SK-N-SH (cell line): ENCODE results near the gene FRMD4B. TPM values are rescaled to one million over a fixed set of nuclear protein-coding genes. Genes with fewer than 3 reads are reported as not detected.

ENCODE experiments used
- CTCF ChIA-PET: fragments of 300-600, 350-600 bp; formaldehyde crosslinking; extraction: SDS; loops from one replicate; lab custom pipeline; 2021; lab: Yijun Ruan, JAX
- POLR2A ChIA-PET: fragments of 350-600 bp; sonication (Branson Sonifier 250); formaldehyde crosslinking; extraction: SDS; loops from one replicate; lab custom pipeline; 2020; ENCODE audit warnings: antibody characterized with exemption, inconsistent platforms; lab: Yijun Ruan, JAX
- DNase-seq: peaks from one replicate; pipeline ENCODE4 v3.0.0; 2012
- H2AFZ ChIP-seq: fragments of 200-600 bp; sonication (generic); 2 replicates; pipeline ENCODE4 v1.8.1; 2016; ENCODE audit warnings: antibody characterized with exemption, mild to moderate bottlenecking, low read depth
- H3F3A ChIP-seq: fragments of 200-600 bp; sonication (generic); replicated peaks from 2 replicates; pipeline ENCODE3; 2016; ENCODE audit warnings: antibody characterized with exemption, mild to moderate bottlenecking; ENCODE audit not compliant: insufficient read depth
- H3K27ac ChIP-seq, 2 experiments: fragments of 200-500 bp in 1 of 2; fragments of 200-600 bp in 1 of 2; sonication (Bioruptor generic) in 1 of 2; sonication (generic), shearing (Covaris generic) in 1 of 2; 2 replicates each; pipeline versions ENCODE4 v1.5.1 to v1.6.1; 2014 to 2016; ENCODE audit warnings: low read depth in 2 of 2, inconsistent platforms in 1 of 2, low read length in 1 of 2, mild to moderate bottlenecking in 1 of 2, mixed read lengths in 1 of 2
- H3K27me3 ChIP-seq: fragments of 200-600 bp; sonication (generic), shearing (Covaris generic); 2 replicates; pipeline ENCODE4 v1.6.1; 2016; ENCODE audit warnings: mixed run types; ENCODE audit not compliant: insufficient read depth
- H3K36me3 ChIP-seq, 2 experiments: fragments of 200-500 bp in 1 of 2; fragments of 200-600 bp in 1 of 2; sonication (Bioruptor generic) in 1 of 2; sonication (generic) in 1 of 2; replicated peaks in 1 of 2; 2 replicates each; pipeline versions ENCODE3 to v1.5.1; 2014 to 2016; ENCODE audit warnings: low read length in 1 of 2, mild to moderate bottlenecking in 1 of 2; ENCODE audit not compliant: insufficient read depth in 2 of 2, control insufficient read depth in 1 of 2
- H3K4me1 ChIP-seq, 2 experiments: fragments of 200-500 bp in 1 of 2; fragments of 200-600 bp in 1 of 2; sonication (Bioruptor generic) in 1 of 2; sonication (generic), shearing (Covaris generic) in 1 of 2; 2 replicates each; pipeline versions ENCODE4 v1.5.1 to v1.6.1; 2014 to 2016; ENCODE audit warnings: low read depth in 1 of 2, low read length in 1 of 2, mixed run types in 1 of 2; ENCODE audit not compliant: insufficient read depth in 2 of 2, control insufficient read depth in 1 of 2
- H3K4me2 ChIP-seq: fragments of 200-600 bp; sonication (generic), shearing (Covaris generic); 2 replicates; pipeline ENCODE4 v1.6.1; 2017; ENCODE audit warnings: mixed run types
- H3K4me3 ChIP-seq, 2 experiments: fragments of 200-500 bp in 1 of 2; fragments of 200-600 bp in 1 of 2; sonication (Bioruptor generic) in 1 of 2; sonication (generic), shearing (Covaris generic) in 1 of 2; 2 replicates each; pipeline versions ENCODE4 v1.5.1 to v1.8.1; 2014 to 2016; ENCODE audit warnings: low read depth in 2 of 2, inconsistent platforms in 1 of 2, low read length in 1 of 2, mild to moderate bottlenecking in 1 of 2, mixed read lengths in 1 of 2, moderate library complexity in 1 of 2
- H3K79me2 ChIP-seq: fragments of 200-600 bp; sonication (generic); 2 replicates; pipeline ENCODE4 v1.8.1; 2017; ENCODE audit warnings: mild to moderate bottlenecking; ENCODE audit not compliant: insufficient read depth
- H3K9ac ChIP-seq: fragments of 200-600 bp; sonication (generic); 2 replicates; pipeline ENCODE4 v1.6.1; 2017; ENCODE audit warnings: mixed run types
- H3K9me2 ChIP-seq: fragments of 200-600 bp; sonication (generic); 2 replicates; pipeline ENCODE4 v1.6.1; 2017; ENCODE audit warnings: mixed run types
- H3K9me3 ChIP-seq: fragments of 200-600 bp; sonication (generic); 2 replicates; pipeline ENCODE4 v1.6.1; 2017; ENCODE audit warnings: mixed run types, mild to moderate bottlenecking, moderate library complexity
- H4K20me1 ChIP-seq: fragments of 200-600 bp; sonication (generic); 2 replicates; pipeline ENCODE4 v1.6.1; 2017; ENCODE audit warnings: mild to moderate bottlenecking, mixed run types; ENCODE audit not compliant: insufficient read depth
- EP300 ChIP-seq, 2 experiments: IDR thresholded peaks; 2 replicates each; pipeline versions ENCODE4 v1.4.0 to v1.6.1; 2012; ENCODE audit warnings: borderline replicate concordance in 1 of 2, low read depth in 1 of 2, low read length in 1 of 2
- EZH2phosphoT487 ChIP-seq: fragments of 200-600 bp; sonication (generic); IDR thresholded peaks from 2 replicates; pipeline ENCODE4 v1.6.1; 2017; ENCODE audit warnings: low read depth, mixed run types, mild to moderate bottlenecking, antibody characterized with exemption, moderate library complexity, borderline replicate concordance
- FOSL2 ChIP-seq: IDR thresholded peaks from 2 replicates; pipeline ENCODE4 v1.4.0; 2012; ENCODE audit warnings: low read depth, mild to moderate bottlenecking, moderate library complexity, borderline replicate concordance
- FOXJ3 ChIP-seq: sonication (generic); formaldehyde crosslinking; IDR thresholded peaks from 2 replicates; pipeline ENCODE4 v1.5.1; 2020; ENCODE audit warnings: mild to moderate bottlenecking, missing genetic modification reagents
- FOXM1 ChIP-seq: IDR thresholded peaks from 2 replicates; pipeline ENCODE4 v1.4.0; 2012; ENCODE audit warnings: low read depth, mild to moderate bottlenecking
- GATA2 ChIP-seq: sonication (generic); formaldehyde crosslinking; IDR thresholded peaks from 2 replicates; pipeline ENCODE4 v1.5.0; 2020; ENCODE audit warnings: mild to moderate bottlenecking, missing genetic modification reagents
- MEF2A ChIP-seq: IDR thresholded peaks from 2 replicates; pipeline ENCODE4 v1.4.0; 2012; ENCODE audit warnings: low read depth, borderline replicate concordance
- MXI1 ChIP-seq: IDR thresholded peaks from 2 replicates; pipeline ENCODE4 v1.6.1; 2012; ENCODE audit warnings: mild to moderate bottlenecking, low read depth, low read length, improper control_type of control experiment
- NFIC ChIP-seq: IDR thresholded peaks from 2 replicates; pipeline ENCODE4 v1.4.0; 2012; ENCODE audit warnings: borderline replicate concordance
- POLR2AphosphoS5 ChIP-seq: IDR thresholded peaks from 2 replicates; pipeline ENCODE4 v1.6.1; 2012; ENCODE audit warnings: low read depth, low read length
- RAD21 ChIP-seq: IDR thresholded peaks from 2 replicates; pipeline ENCODE4 v1.6.1; 2012; ENCODE audit warnings: mild to moderate bottlenecking, low read length
- SIN3A ChIP-seq: IDR thresholded peaks from 2 replicates; pipeline ENCODE4 v1.6.1; 2012; ENCODE audit warnings: low read depth, mild to moderate bottlenecking, low read length, moderate library complexity, borderline replicate concordance
- SMC3 ChIP-seq: IDR thresholded peaks from 2 replicates; pipeline ENCODE4 v1.6.1; 2012; ENCODE audit warnings: low read depth, low read length, improper control_type of control experiment
- TAF1 ChIP-seq: IDR thresholded peaks from 2 replicates; pipeline ENCODE4 v1.6.1; 2012; ENCODE audit warnings: low read depth, mild to moderate bottlenecking, low read length, moderate library complexity, borderline replicate concordance
- TCF12 ChIP-seq: IDR thresholded peaks from 2 replicates; pipeline ENCODE4 v1.4.0; 2012
- WGBS: methylation state at CpG from one replicate; pipeline ENCODE4 v1.1.6; 2017; ENCODE audit warnings: low lambda C conversion rate; 5-methylcytosine and 5-hydroxymethylcytosine counted together
- polyA plus RNA-seq, 3 experiments: library from polyadenylated mRNA; depleted of rRNA; stranded (reverse); fragments of >200 nt; gene quantifications; 2 replicates each; pipeline ENCODE4 v1.2.3, GENCODE V29; 2012
- TF ChIP-seq, protein P1 (sequence below): IDR thresholded peaks from 2 replicates; pipeline ENCODE4 v1.4.0; 2012; ENCODE audit warnings: low read depth, borderline replicate concordance

Gene FRMD4B
- polyA plus RNA-seq, 1 of the 3 experiments (the other 2 are of a cell fraction) = 0.53 TPM

- ChIA-PET CTCF (interaction anchor here (1.2 kb wide), 1 partner anchor 14 kb away, joined by 6 read pairs; no protein-coding TSS in a partner anchor), POLR2A (no interaction called here)
- no peaks in the 10 kb centered on the region for H3K4me1 ChIP-seq
Measured at GRCh38 chr3:69218079-69218478, 167.8 kb downstream of the FRMD4B start.

DNA sequence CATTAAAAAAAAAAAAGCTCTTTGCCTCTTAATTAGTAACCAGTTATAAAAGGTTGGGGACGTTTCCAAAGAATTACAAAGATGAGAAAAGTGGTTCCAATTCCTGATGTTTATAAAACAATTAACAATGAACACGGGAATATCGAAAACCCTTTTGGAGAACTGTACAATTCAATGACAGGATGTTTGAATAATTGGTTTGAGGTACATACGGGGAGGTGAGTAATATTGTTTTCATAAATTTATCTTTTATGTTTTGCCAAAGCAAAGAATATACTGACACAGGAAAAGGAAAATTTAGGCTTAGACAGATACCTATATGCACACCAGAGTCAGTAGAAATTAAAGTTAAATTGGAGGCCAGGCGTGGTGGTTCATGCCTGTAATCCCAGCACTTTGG is 168.9 kb downstream of the FRMD4B start:
- TF ChIP-seq EP300 (IDR thresholded peaks at IDR 0.05; ENCODE audit: borderline replicate concordance in 1 of 2, low read depth in 1 of 2, low read length in 1 of 2) (no peak), NFIC (no peak), TCF12 (no peak), SMC3 (no peak), SIN3A (no peak), RAD21 (no peak), POLR2AphosphoS5 (no peak), EZH2phosphoT487 (no peak), TAF1 (no peak), GATA2 (no peak), MEF2A (no peak), MXI1 (no peak)
- TF ChIP-seq, protein P1, sequence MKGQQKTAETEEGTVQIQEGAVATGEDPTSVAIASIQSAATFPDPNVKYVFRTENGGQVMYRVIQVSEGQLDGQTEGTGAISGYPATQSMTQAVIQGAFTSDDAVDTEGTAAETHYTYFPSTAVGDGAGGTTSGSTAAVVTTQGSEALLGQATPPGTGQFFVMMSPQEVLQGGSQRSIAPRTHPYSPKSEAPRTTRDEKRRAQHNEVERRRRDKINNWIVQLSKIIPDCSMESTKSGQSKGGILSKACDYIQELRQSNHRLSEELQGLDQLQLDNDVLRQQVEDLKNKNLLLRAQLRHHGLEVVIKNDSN = no peak
- H3F3A ChIP-seq = peaks cover 11% of the 10 kb centered on the region
- no peak overlapping the region for H3K4me2 ChIP-seq
- CTCF ChIA-PET = no interaction called here
- no peaks in the 10 kb centered on the region for H3K79me2 ChIP-seq
- peaks cover 0 to 9% of the 10 kb centered on the region in 2 experiments for H3K36me3 ChIP-seq
- H3K27me3 ChIP-seq = no peaks in the 10 kb centered on the region
- DNase-seq = no peak
- H4K20me1 ChIP-seq = no peaks in the 10 kb centered on the region
- no peak overlapping the region for H3K9ac ChIP-seq
- POLR2A ChIA-PET = no interaction called here
- no peak overlapping the region for H3K4me3 ChIP-seq
- H2AFZ ChIP-seq = no peak overlapping the region
- no peaks in the 10 kb centered on the region for H3K9me3 ChIP-seq
- WGBS = 56% methylated on average over 5 of the region's 5 CpGs
- no peak overlapping the region for H3K27ac ChIP-seq
- H3K4me1 ChIP-seq = no peaks in the 10 kb centered on the region
- H3K9me2 ChIP-seq = no peaks in the 10 kb centered on the region

More at GRCh38 chr3:69218079-69218478, 167.8 kb downstream of the FRMD4B start:
- no peak overlapping the region for H3K9ac ChIP-seq
- H3K36me3 ChIP-seq = peaks cover 0 to 9% of the 10 kb centered on the region in 2 experiments
- TF ChIP-seq TAF1 = no peak
- WGBS = 88% methylated on average over 6 of the region's 6 CpGs
- H3K4me2 ChIP-seq = no peak overlapping the region
- no peaks in the 10 kb centered on the region for H4K20me1 ChIP-seq
- no peak overlapping the region for H3K4me3 ChIP-seq
- no peaks in the 10 kb centered on the region for H3K79me2 ChIP-seq
- H3F3A ChIP-seq = peaks cover 5% of the 10 kb centered on the region
- H3K9me2 ChIP-seq = no peaks in the 10 kb centered on the region
- H3K27ac ChIP-seq = no peak overlapping the region
- no peak overlapping the region for H2AFZ ChIP-seq
- no peaks in the 10 kb centered on the region for H3K27me3 ChIP-seq
- DNase-seq = no peak
- no peaks in the 10 kb centered on the region for H3K9me3 ChIP-seq

- H3F3A ChIP-seq = peaks cover 7% of the 10 kb centered on the region
- no peak overlapping the region for H3K4me2 ChIP-seq
- WGBS = 43% methylated on average over 3 of the region's 3 CpGs
- no peaks in the 10 kb centered on the region for H3K27me3 ChIP-seq
- DNase-seq = no peak
- no peaks in the 10 kb centered on the region for H3K79me2 ChIP-seq
- no peak overlapping the region for H3K9ac ChIP-seq
- POLR2A ChIA-PET = no interaction called here
- peaks cover 0 to 9% of the 10 kb centered on the region in 2 experiments for H3K36me3 ChIP-seq
- CTCF ChIA-PET = interaction anchor here (1.0 kb wide), 1 partner anchor 92 kb away, joined by 6 read pairs; no protein-coding TSS in a partner anchor
- no peak overlapping the region for H3K27ac ChIP-seq
- no peak overlapping the region for H3K4me3 ChIP-seq
- no peaks in the 10 kb centered on the region for H3K9me2 ChIP-seq
- TF ChIP-seq MEF2A = no peak
- TF ChIP-seq FOXJ3 = no peak
- 0 out of 2 replicates have a peak, but pooled peaks have one; percentile 2 for TF ChIP-seq FOSL2
- no peak for TF ChIP-seq RAD21
- TF ChIP-seq FOXM1 = no peak
- no peaks in the 10 kb centered on the region for H4K20me1 ChIP-seq
- no peaks in the 10 kb centered on the region for H3K4me1 ChIP-seq
- H2AFZ ChIP-seq = no peak overlapping the region
- H3K9me3 ChIP-seq = no peaks in the 10 kb centered on the region
Measured at GRCh38 chr3:69214241-69214640, 171.6 kb downstream of the FRMD4B start.
